Mesenchymal stem cell (in vitro differentiated cells and primary cell): ENCODE data around the gene WDR31.

Experiments used
- DNase-seq: peaks from one replicate; pipeline ENCODE4 v3.0.0-alpha.2; 2013
- H2AFZ ChIP-seq: one replicate; pipeline ENCODE4 v1.6.1; 2013; ENCODE audit warnings: low read depth, mild to moderate bottlenecking, control low read depth, inconsistent platforms, low read length, moderate library complexity
- H2AK5ac ChIP-seq: 2 replicates; pipeline ENCODE4 v1.6.1; 2013; ENCODE audit warnings: low read length, moderate library complexity, mild to moderate bottlenecking, inconsistent platforms; ENCODE audit not compliant: severe bottlenecking
- H2BK120ac ChIP-seq: one replicate; pipeline ENCODE4 v1.6.1; 2013; ENCODE audit warnings: low read depth, mild to moderate bottlenecking, inconsistent platforms, low read length, moderate library complexity
- H2BK12ac ChIP-seq, 2 experiments: one replicate each; pipeline ENCODE4 v1.6.1; 2013; ENCODE audit warnings: inconsistent platforms in 2 of 2, low read length in 2 of 2, mild to moderate bottlenecking in 2 of 2, moderate library complexity in 2 of 2, control low read depth in 1 of 2
- H2BK15ac ChIP-seq: one replicate; pipeline ENCODE4 v1.6.1; 2013; ENCODE audit warnings: mild to moderate bottlenecking, low read depth, inconsistent platforms; ENCODE audit not compliant: poor library complexity, severe bottlenecking
- H2BK5ac ChIP-seq: 2 replicates; pipeline ENCODE4 v1.6.1; 2013; ENCODE audit warnings: low read depth, mild to moderate bottlenecking, low read length, control low read depth, inconsistent platforms; ENCODE audit not compliant: poor library complexity, severe bottlenecking
- H3K14ac ChIP-seq, 2 experiments: one replicate each; pipeline ENCODE4 v1.6.1; 2013; ENCODE audit warnings: inconsistent platforms in 2 of 2, low read length in 2 of 2, control low read depth in 1 of 2, mild to moderate bottlenecking in 1 of 2, moderate library complexity in 1 of 2
- H3K18ac ChIP-seq, 2 experiments: one replicate each; pipeline ENCODE4 v1.6.1; 2013; ENCODE audit warnings: inconsistent platforms in 2 of 2, low read length in 2 of 2, control low read depth in 1 of 2, low read depth in 1 of 2, mild to moderate bottlenecking in 1 of 2
- H3K23ac ChIP-seq, 2 experiments: one replicate each; pipeline ENCODE4 v1.6.1; 2013; ENCODE audit warnings: inconsistent platforms in 2 of 2, low read length in 2 of 2, mild to moderate bottlenecking in 2 of 2, moderate library complexity in 2 of 2, control low read depth in 1 of 2
- H3K27ac ChIP-seq: 2 replicates; pipeline ENCODE4 v1.5.1; 2013; ENCODE audit warnings: mild to moderate bottlenecking, moderate library complexity, low read length, control low read depth, inconsistent platforms; ENCODE audit not compliant: poor library complexity, severe bottlenecking
- H3K27me3 ChIP-seq, 2 experiments: 2 replicates each; pipeline versions ENCODE4 v1.6.1 to v1.7.0; 2013; ENCODE audit warnings: low read length in 2 of 2, mild to moderate bottlenecking in 2 of 2, moderate library complexity in 2 of 2, control low read depth in 1 of 2, inconsistent platforms in 1 of 2; ENCODE audit not compliant: control insufficient read depth in 1 of 2, insufficient read depth in 1 of 2
- H3K36me3 ChIP-seq, 2 experiments: 2 replicates each; pipeline versions ENCODE4 v1.6.1 to v1.7.0; 2013; ENCODE audit warnings: low read length in 2 of 2, control low read depth in 1 of 2, inconsistent platforms in 1 of 2, low read depth in 1 of 2, mild to moderate bottlenecking in 1 of 2; ENCODE audit not compliant: insufficient read depth in 2 of 2, control insufficient read depth in 1 of 2
- H3K4ac ChIP-seq, 2 experiments: one replicate each; pipeline ENCODE4 v1.6.1; 2013; ENCODE audit warnings: inconsistent platforms in 2 of 2, low read length in 2 of 2, mild to moderate bottlenecking in 2 of 2, moderate library complexity in 2 of 2, control low read depth in 1 of 2, low read depth in 1 of 2
- H3K4me1 ChIP-seq: 2 replicates; pipeline ENCODE4 v1.6.1; 2013; ENCODE audit warnings: low read depth, low read length, control low read depth; ENCODE audit not compliant: control insufficient read depth, insufficient read depth
- H3K4me2 ChIP-seq: 2 replicates; pipeline ENCODE4 v1.6.1; 2013; ENCODE audit warnings: low read length, mild to moderate bottlenecking, inconsistent platforms; ENCODE audit not compliant: poor library complexity, severe bottlenecking
- H3K4me3 ChIP-seq, 2 experiments: 2 replicates each; pipeline versions ENCODE4 v1.5.1 to v1.7.0; 2013; ENCODE audit warnings: low read length in 2 of 2, mild to moderate bottlenecking in 2 of 2, control low read depth in 1 of 2, low read depth in 1 of 2; ENCODE audit not compliant: insufficient read depth in 1 of 2
- H3K79me1 ChIP-seq: replicated peaks from 2 replicates; pipeline ENCODE4 v1.6.1; 2013; ENCODE audit warnings: mild to moderate bottlenecking, control low read depth, low read length, inconsistent platforms; ENCODE audit not compliant: poor library complexity, severe bottlenecking
- H3K9ac ChIP-seq: 2 replicates; pipeline ENCODE4 v1.7.0; 2013; ENCODE audit warnings: mild to moderate bottlenecking, low read length, moderate library complexity
- H3K9me3 ChIP-seq: 2 replicates; pipeline ENCODE4 v1.7.0; 2013; ENCODE audit warnings: mild to moderate bottlenecking, low read length; ENCODE audit not compliant: control insufficient read depth
- H4K8ac ChIP-seq: one replicate; pipeline ENCODE4 v1.6.1; 2013; ENCODE audit warnings: inconsistent platforms, mild to moderate bottlenecking, low read length, moderate library complexity
- H4K91ac ChIP-seq: one replicate; pipeline ENCODE4 v1.6.1; 2013; ENCODE audit warnings: mild to moderate bottlenecking, low read length, inconsistent platforms
- WGBS: methylation state at CpG from one replicate; pipeline ENCODE4 v1.1.7; 2013; ENCODE audit warnings: mixed read lengths; 5-methylcytosine and 5-hydroxymethylcytosine counted together

WDR31 gene

DNA sequence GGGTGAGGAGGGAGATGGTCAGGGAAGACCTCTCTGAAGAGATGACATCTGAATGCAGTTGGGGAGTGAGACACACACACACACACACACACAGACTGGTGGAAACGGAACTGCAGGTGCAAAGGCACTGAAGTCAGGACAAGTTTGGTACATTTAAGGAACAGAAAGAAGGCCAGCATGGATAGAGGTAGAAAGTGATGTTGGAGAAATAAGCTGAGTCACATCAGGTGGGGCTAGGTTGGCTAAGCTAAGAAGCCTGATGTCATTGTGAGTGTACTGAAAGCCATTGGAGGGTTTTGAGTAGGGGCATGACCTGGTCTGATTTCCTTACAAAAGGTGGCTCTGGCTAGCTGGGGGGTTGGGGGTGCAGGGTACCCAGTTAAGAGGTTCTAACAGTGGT lies 12.3 kb upstream of the WDR31 start:
- WGBS, result 67% methylated on average over 1 of the region's 1 CpG
- H3K4me1 ChIP-seq, result peaks cover 6% of the 10 kb centered on the region
- no peak overlapping the region for H4K8ac ChIP-seq
- H3K18ac ChIP-seq, result peak overlapping the region in 1 of 2 experiments; percentile 34
- DNase-seq, result no peak
- no peak overlapping the region for H2AFZ ChIP-seq
- H3K4me2 ChIP-seq, result no peak overlapping the region
- no peaks in the 10 kb centered on the region for H3K9me3 ChIP-seq
- H4K91ac ChIP-seq, result no peak overlapping the region
- H2AK5ac ChIP-seq, result no peak overlapping the region
- H3K27me3 ChIP-seq, result peaks cover 66 to 76% of the 10 kb centered on the region in 2 experiments
- H3K23ac ChIP-seq, result peak overlapping the region in 1 of 2 experiments; percentile 40
- no peak overlapping the region for H3K4ac ChIP-seq
- H2BK5ac ChIP-seq, result no peak overlapping the region
- no peak overlapping the region for H2BK12ac ChIP-seq
- no peak overlapping the region for H3K27ac ChIP-seq
- H2BK15ac ChIP-seq, result no peak overlapping the region
- H3K79me1 ChIP-seq, result no peaks in the 10 kb centered on the region
- H3K4me3 ChIP-seq, result no peak overlapping the region
- H3K36me3 ChIP-seq, result no peaks in the 10 kb centered on the region
- no peak overlapping the region for H2BK120ac ChIP-seq
- no peak overlapping the region for H3K14ac ChIP-seq
- no peak overlapping the region for H3K9ac ChIP-seq

DNA sequence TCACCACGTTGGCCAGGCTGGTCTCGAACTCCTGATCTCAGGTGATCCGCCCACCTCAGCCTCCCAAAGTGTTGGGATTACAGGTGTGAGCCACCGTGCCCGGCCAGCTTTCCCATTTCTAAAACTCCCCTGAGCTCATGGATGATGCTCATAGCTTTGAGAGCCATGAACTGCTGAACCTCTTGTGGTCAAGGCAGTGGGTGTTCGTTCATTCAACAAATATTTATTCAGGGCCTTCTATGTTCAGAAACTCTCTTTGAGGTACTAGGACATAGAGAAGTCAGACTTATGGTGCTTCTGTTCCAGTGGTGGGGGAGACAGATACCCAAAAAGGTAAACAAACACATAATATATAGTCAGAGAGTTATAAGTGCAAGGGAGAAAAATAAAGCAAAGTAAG lies 11.9 kb upstream of the WDR31 start:
- no peak overlapping the region for H2AK5ac ChIP-seq
- H3K27ac ChIP-seq, result no peak overlapping the region
- H2BK120ac ChIP-seq, result no peak overlapping the region
- no peak overlapping the region for H3K9ac ChIP-seq
- no peak overlapping the region for H2BK12ac ChIP-seq
- H3K27me3 ChIP-seq, result peaks cover 65 to 78% of the 10 kb centered on the region in 2 experiments
- H4K8ac ChIP-seq, result no peak overlapping the region
- no peak for DNase-seq
- no peaks in the 10 kb centered on the region for H3K36me3 ChIP-seq
- no peak overlapping the region for H2AFZ ChIP-seq
- H3K18ac ChIP-seq, result peak overlapping the region in 1 of 2 experiments; percentile 34
- H2BK15ac ChIP-seq, result no peak overlapping the region
- no peak overlapping the region for H3K4me3 ChIP-seq
- peaks cover 6% of the 10 kb centered on the region for H3K4me1 ChIP-seq
- H3K4ac ChIP-seq, result no peak overlapping the region
- H3K14ac ChIP-seq, result no peak overlapping the region
- H3K9me3 ChIP-seq, result no peaks in the 10 kb centered on the region
- no peak overlapping the region for H4K91ac ChIP-seq
- no peaks in the 10 kb centered on the region for H3K79me1 ChIP-seq
- 88% methylated on average over 5 of the region's 6 CpGs for WGBS
- no peak overlapping the region for H2BK5ac ChIP-seq
- no peak overlapping the region for H3K4me2 ChIP-seq
- no peak overlapping the region for H3K23ac ChIP-seq

DNA sequence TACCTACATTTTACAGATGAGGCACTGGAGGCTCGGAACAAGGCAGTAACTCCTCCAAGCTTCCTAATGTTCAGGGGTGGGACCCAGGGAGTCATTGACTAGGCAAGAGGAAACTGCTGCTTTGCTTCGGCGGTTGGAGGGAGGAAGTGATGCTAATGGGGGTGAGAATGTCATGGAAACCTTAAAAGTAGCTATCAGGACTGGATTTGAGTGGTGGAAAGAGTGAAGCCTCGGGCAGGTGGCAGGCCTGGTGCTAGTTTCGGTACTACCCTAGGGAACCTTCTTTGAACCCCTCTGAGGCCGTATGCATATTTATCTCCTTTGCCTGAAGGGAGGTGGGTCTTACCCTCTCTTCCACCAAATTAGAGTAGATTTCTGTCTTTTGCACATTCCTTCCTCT lies 10.9 kb upstream of the WDR31 start:
- Histone ChIP-seq H2BK120ac (no peak overlapping the region), H3K79me1 (no peaks in the 10 kb centered on the region), H2AFZ (no peak overlapping the region), H3K4ac (no peak overlapping the region), H3K9me3 (no peaks in the 10 kb centered on the region), H2AK5ac (no peak overlapping the region), H3K27me3 (peaks cover 57 to 75% of the 10 kb centered on the region in 2 experiments), H3K4me3 (no peak overlapping the region), H4K8ac (no peak overlapping the region), H3K36me3 (no peaks in the 10 kb centered on the region), H4K91ac (no peak overlapping the region), H3K14ac (no peak overlapping the region), H2BK15ac (no peak overlapping the region), H2BK12ac (no peak overlapping the region), H3K23ac (no peak overlapping the region), H3K4me1 (peaks cover 6% of the 10 kb centered on the region), H3K9ac (no peak overlapping the region), H3K18ac (no peak overlapping the region), H2BK5ac (no peak overlapping the region), H3K27ac (no peak overlapping the region), H3K4me2 (no peak overlapping the region)
- DNase-seq, result no peak
- WGBS, result 50% methylated on average over 6 of the region's 6 CpGs

DNA sequence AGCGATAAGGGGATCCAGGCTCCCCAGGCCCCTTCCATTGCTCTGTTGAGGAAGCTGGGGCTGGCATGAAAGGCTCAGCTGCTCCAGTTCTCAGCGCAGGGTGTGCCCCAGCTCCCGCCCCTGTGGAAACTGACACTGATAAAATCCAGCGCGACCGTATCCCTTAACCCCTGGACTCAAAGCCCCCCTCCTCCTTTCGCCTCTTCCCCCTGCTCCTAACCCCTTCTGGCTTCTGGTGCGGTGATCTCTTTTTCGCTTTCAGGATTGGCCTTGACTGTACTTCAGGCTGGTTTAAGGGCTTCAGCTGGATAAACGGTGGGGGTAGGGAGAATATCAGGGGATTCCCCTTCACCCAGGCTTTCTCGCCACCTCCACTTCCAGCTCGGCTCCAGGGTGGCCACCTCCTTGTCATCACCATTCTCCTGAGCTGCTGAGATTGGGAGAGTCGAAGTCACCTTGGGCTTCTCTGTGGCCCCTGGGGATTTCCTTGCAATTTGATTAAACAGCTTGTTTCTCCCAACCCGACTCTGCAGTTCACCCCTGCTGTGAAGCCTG lies 10.1 kb upstream of the WDR31 start:
- 20% methylated on average over 14 of the region's 14 CpGs for WGBS
- no peak for DNase-seq
- Histone ChIP-seq H2BK120ac (peak overlapping the region; percentile 45), H3K9me3 (no peaks in the 10 kb centered on the region), H3K14ac (no peak overlapping the region), H4K91ac (no peak overlapping the region), H3K9ac (peak overlapping the region; percentile 29), H3K4me3 (peak overlapping the region in 1 of 2 experiments; percentile 69), H2AFZ (no peak overlapping the region), H3K4me2 (no peak overlapping the region), H2BK15ac (no peak overlapping the region), H3K27me3 (peaks cover 53 to 75% of the 10 kb centered on the region in 2 experiments), H3K4me1 (peaks cover 6% of the 10 kb centered on the region), H3K79me1 (no peaks in the 10 kb centered on the region), H3K23ac (no peak overlapping the region), H4K8ac (peak overlapping the region; percentile 39), H2AK5ac (no peak overlapping the region), H3K27ac (no peak overlapping the region), H3K18ac (no peak overlapping the region), H2BK5ac (no peak overlapping the region), H3K4ac (no peak overlapping the region), H2BK12ac (no peak overlapping the region), H3K36me3 (no peaks in the 10 kb centered on the region)
